ENCODE results near the gene NECAB3.

DNA sequence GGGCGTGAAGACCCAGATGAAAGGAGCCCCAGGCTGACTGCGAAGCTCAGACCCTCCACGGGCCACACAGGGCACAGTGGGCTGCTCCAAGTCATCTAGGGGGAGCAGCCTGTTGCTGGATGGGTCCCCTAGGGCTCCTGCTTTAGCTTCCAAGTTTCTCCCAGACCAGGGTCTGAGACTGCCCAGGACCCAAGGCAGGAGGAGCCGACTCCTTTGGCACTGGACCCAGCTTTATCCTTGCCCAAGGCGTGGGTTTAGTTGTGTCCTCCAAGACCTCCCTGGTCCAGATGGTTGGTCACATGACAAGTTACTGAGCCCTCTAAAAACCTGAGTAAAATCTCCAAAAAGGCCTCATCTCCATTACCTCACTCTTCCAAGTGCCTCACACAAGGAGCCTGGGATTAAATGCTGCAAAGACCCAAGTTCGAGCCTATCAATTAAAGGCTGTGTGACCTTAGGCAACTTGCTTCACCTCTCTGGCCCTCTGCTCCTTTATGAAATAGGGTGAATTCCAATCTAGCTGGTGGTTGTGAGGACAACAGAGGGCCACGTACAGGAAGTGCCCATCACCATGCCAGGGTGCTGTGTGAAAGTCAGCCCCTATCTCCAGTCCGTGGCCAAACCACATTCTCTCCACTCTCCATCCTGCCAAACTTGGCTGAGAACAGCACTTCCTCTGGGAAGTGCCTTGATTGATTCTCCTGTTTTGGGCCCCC lies 2.5 kb downstream of the NECAB3 start:
- TF ChIP-seq, protein P1, sequence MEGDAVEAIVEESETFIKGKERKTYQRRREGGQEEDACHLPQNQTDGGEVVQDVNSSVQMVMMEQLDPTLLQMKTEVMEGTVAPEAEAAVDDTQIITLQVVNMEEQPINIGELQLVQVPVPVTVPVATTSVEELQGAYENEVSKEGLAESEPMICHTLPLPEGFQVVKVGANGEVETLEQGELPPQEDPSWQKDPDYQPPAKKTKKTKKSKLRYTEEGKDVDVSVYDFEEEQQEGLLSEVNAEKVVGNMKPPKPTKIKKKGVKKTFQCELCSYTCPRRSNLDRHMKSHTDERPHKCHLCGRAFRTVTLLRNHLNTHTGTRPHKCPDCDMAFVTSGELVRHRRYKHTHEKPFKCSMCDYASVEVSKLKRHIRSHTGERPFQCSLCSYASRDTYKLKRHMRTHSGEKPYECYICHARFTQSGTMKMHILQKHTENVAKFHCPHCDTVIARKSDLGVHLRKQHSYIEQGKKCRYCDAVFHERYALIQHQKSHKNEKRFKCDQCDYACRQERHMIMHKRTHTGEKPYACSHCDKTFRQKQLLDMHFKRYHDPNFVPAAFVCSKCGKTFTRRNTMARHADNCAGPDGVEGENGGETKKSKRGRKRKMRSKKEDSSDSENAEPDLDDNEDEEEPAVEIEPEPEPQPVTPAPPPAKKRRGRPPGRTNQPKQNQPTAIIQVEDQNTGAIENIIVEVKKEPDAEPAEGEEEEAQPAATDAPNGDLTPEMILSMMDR (IDR thresholded peaks at IDR 0.05) = no peak
- no peak for TF ChIP-seq POLR2A (IDR thresholded peaks at IDR 0.05)

Data from uterus (tissue), 2 donors.